Measurements from ENCODE around the gene HNF4A.

The HNF4A gene

GRCh38 chr20:44449864-44450263, 94.4 kb downstream of the HNF4A start:
- H3K9ac ChIP-seq (ENCODE audit: low read depth, low read length) = no peak overlapping the region
- no peaks in the 10 kb centered on the region for H3K27me3 ChIP-seq (ENCODE audit: insufficient read depth, low read length)
- H3K36me3 ChIP-seq (ENCODE audit: insufficient read depth, low read depth, low read length) = no peaks in the 10 kb centered on the region
- H3K4me1 ChIP-seq (ENCODE audit: insufficient read depth, low read length) = no peaks in the 10 kb centered on the region
- no peak overlapping the region for H3K27ac ChIP-seq (ENCODE audit: low read length)
- no peaks in the 10 kb centered on the region for H3K9me3 ChIP-seq (ENCODE audit: insufficient read depth, low read depth, low read length)
- H3K4me3 ChIP-seq (ENCODE audit: low read length) = no peak overlapping the region

DNA sequence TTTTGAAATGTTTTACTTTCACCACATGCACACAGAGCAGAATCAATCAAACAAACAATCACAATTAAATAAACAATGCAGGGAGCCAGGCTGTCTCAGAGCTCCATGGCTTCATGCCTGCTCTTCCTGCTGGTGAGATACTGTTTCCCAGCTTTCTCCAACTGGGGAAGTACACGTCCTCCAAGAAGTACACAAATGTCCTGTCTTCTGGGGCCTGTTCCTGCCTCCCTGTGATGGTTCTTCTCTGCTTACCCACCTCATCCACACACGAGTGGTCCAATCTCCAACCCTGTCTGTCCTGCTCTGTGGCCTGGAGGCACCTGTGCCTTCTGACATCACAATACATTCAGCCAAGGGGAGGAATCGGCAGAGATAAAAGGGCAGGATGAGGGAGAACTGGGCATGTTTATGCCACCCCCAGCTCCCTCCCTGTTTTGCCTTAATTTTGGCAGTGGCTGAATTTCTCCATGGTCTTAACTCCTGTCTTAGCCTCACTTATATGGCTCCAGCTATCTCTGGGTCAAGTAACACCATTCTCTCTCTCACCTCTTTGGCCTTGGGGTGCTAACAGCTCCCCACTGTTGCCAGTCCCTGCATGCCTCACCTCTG, 94.9 kb downstream of the HNF4A start:
- no peak overlapping the region for H3K27ac ChIP-seq (ENCODE audit: low read length)
- no peaks in the 10 kb centered on the region for H3K4me1 ChIP-seq (ENCODE audit: insufficient read depth, low read length)
- no peaks in the 10 kb centered on the region for H3K9me3 ChIP-seq (ENCODE audit: insufficient read depth, low read depth, low read length)
- H3K4me3 ChIP-seq (ENCODE audit: low read length) = no peak overlapping the region
- no peaks in the 10 kb centered on the region for H3K36me3 ChIP-seq (ENCODE audit: insufficient read depth, low read depth, low read length)
- H3K9ac ChIP-seq (ENCODE audit: low read depth, low read length) = no peak overlapping the region
- no peaks in the 10 kb centered on the region for H3K27me3 ChIP-seq (ENCODE audit: insufficient read depth, low read length)

GRCh38 chr20:44450903-44451450, 95.5 kb downstream of the HNF4A start:
- Histone ChIP-seq H3K36me3 (ENCODE audit: insufficient read depth, low read depth, low read length) (no peaks in the 10 kb centered on the region), H3K4me3 (ENCODE audit: low read length) (no peak overlapping the region), H3K4me1 (ENCODE audit: insufficient read depth, low read length) (no peaks in the 10 kb centered on the region), H3K9me3 (ENCODE audit: insufficient read depth, low read depth, low read length) (no peaks in the 10 kb centered on the region), H3K27me3 (ENCODE audit: insufficient read depth, low read length) (no peaks in the 10 kb centered on the region), H3K9ac (ENCODE audit: low read depth, low read length) (no peak overlapping the region), H3K27ac (ENCODE audit: low read length) (no peak overlapping the region)

DNA sequence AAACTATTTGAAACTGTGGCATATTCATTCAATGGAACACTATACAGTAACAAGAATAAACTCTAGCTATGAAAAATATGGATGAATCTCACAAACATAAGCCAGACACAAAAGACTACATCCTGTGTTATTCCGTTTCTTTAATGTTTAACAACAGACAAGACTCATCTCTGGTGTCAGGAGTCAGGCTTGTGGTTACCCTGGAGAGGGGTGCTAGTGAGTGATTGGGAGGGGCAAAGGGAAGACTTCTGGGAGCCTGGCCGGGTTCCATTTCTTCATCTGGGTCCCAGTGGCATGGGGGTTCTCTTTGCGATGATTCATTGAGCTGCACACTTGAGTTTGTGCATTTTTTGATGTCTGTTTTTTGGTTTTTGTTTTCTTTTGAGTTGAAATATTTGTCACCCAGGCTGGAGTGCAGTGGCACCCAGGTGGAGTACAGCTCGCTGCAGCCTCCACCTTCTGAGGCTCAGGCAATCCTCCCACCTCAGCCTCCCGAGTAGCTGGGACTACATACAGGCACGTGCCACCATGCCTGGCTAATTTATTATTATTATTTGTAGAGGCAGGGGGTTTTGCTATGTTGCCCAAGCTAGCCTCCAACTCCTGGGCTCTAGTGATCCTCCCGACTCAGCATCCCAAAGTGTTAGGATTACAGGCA, 98.9 kb downstream of the HNF4A start:
- Histone ChIP-seq H3K27ac (ENCODE audit: low read length) (no peak overlapping the region), H3K4me3 (ENCODE audit: low read length) (no peak overlapping the region), H3K9ac (ENCODE audit: low read depth, low read length) (no peak overlapping the region), H3K4me1 (ENCODE audit: insufficient read depth, low read length) (no peaks in the 10 kb centered on the region), H3K9me3 (ENCODE audit: insufficient read depth, low read depth, low read length) (no peaks in the 10 kb centered on the region), H3K36me3 (ENCODE audit: insufficient read depth, low read depth, low read length) (no peaks in the 10 kb centered on the region), H3K27me3 (ENCODE audit: insufficient read depth, low read length) (no peaks in the 10 kb centered on the region)

DNA sequence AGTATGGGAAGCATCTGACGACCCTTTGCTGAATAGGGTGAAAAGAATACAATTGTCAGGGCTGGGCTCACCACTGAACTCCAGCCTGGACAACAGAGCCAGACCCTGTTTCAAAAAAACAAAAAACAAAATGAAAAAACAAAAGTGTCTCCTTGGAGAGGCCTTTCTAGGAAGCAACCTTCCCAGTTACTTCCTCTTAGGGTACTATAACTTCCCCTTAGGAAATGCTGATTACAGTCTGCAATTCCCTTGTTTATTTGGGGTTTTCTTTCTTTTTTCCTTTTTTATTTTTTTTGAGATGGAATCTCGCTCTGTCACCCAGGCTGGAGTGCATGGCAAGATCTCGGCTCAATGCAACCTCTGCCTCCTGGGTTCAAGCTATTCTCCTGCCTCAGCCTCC, 99.6 kb downstream of the HNF4A start:
- Histone ChIP-seq H3K4me1 (ENCODE audit: insufficient read depth, low read length) (no peaks in the 10 kb centered on the region), H3K27me3 (ENCODE audit: insufficient read depth, low read length) (no peaks in the 10 kb centered on the region), H3K27ac (ENCODE audit: low read length) (no peak overlapping the region), H3K9me3 (ENCODE audit: insufficient read depth, low read depth, low read length) (no peaks in the 10 kb centered on the region), H3K36me3 (ENCODE audit: insufficient read depth, low read depth, low read length) (no peaks in the 10 kb centered on the region), H3K9ac (ENCODE audit: low read depth, low read length) (no peak overlapping the region), H3K4me3 (ENCODE audit: low read length) (no peak overlapping the region)

- Histone ChIP-seq H3K9ac (ENCODE audit: low read depth, low read length) (no peak overlapping the region), H3K27me3 (ENCODE audit: insufficient read depth, low read length) (no peaks in the 10 kb centered on the region), H3K27ac (ENCODE audit: low read length) (no peak overlapping the region), H3K36me3 (ENCODE audit: insufficient read depth, low read depth, low read length) (no peaks in the 10 kb centered on the region), H3K4me3 (ENCODE audit: low read length) (no peak overlapping the region), H3K9me3 (ENCODE audit: insufficient read depth, low read depth, low read length) (no peaks in the 10 kb centered on the region), H3K4me1 (ENCODE audit: insufficient read depth, low read length) (no peaks in the 10 kb centered on the region)
Measured at GRCh38 chr20:44456611-44457010, 101.1 kb downstream of the HNF4A start.

GRCh38 chr20:44457016-44457415, 101.5 kb downstream of the HNF4A start:
- H3K36me3 ChIP-seq (ENCODE audit: insufficient read depth, low read depth, low read length) = no peaks in the 10 kb centered on the region
- H3K9me3 ChIP-seq (ENCODE audit: insufficient read depth, low read depth, low read length) = no peaks in the 10 kb centered on the region

GRCh38 chr20:44459271-44459670, 103.8 kb downstream of the HNF4A start:
- Histone ChIP-seq H3K9ac (ENCODE audit: low read depth, low read length) (no peak overlapping the region), H3K36me3 (ENCODE audit: insufficient read depth, low read depth, low read length) (no peaks in the 10 kb centered on the region), H3K27ac (ENCODE audit: low read length) (no peak overlapping the region), H3K4me1 (ENCODE audit: insufficient read depth, low read length) (no peaks in the 10 kb centered on the region), H3K4me3 (ENCODE audit: low read length) (no peak overlapping the region), H3K27me3 (ENCODE audit: insufficient read depth, low read length) (no peaks in the 10 kb centered on the region), H3K9me3 (ENCODE audit: insufficient read depth, low read depth, low read length) (no peaks in the 10 kb centered on the region)

More at GRCh38 chr20:44457016-44457415, 101.5 kb downstream of the HNF4A start:
- Histone ChIP-seq H3K27me3 (ENCODE audit: insufficient read depth, low read length) (no peaks in the 10 kb centered on the region), H3K4me1 (ENCODE audit: insufficient read depth, low read length) (no peaks in the 10 kb centered on the region), H3K9ac (ENCODE audit: low read depth, low read length) (no peak overlapping the region), H3K4me3 (ENCODE audit: low read length) (no peak overlapping the region), H3K27ac (ENCODE audit: low read length) (no peak overlapping the region)

GRCh38 chr20:44460795-44461141, 105.3 kb downstream of the HNF4A start:
- Histone ChIP-seq H3K9ac (ENCODE audit: low read depth, low read length) (no peak overlapping the region), H3K36me3 (ENCODE audit: insufficient read depth, low read depth, low read length) (no peaks in the 10 kb centered on the region), H3K27ac (ENCODE audit: low read length) (no peak overlapping the region), H3K27me3 (ENCODE audit: insufficient read depth, low read length) (no peaks in the 10 kb centered on the region), H3K4me3 (ENCODE audit: low read length) (no peak overlapping the region), H3K9me3 (ENCODE audit: insufficient read depth, low read depth, low read length) (no peaks in the 10 kb centered on the region), H3K4me1 (ENCODE audit: insufficient read depth, low read length) (no peaks in the 10 kb centered on the region)

- no peaks in the 10 kb centered on the region for H3K4me1 ChIP-seq (ENCODE audit: insufficient read depth, low read length)
- no peaks in the 10 kb centered on the region for H3K9me3 ChIP-seq (ENCODE audit: insufficient read depth, low read depth, low read length)
- no peak overlapping the region for H3K9ac ChIP-seq (ENCODE audit: low read depth, low read length)
- H3K36me3 ChIP-seq (ENCODE audit: insufficient read depth, low read depth, low read length) = no peaks in the 10 kb centered on the region
- no peaks in the 10 kb centered on the region for H3K27me3 ChIP-seq (ENCODE audit: insufficient read depth, low read length)
- no peak overlapping the region for H3K27ac ChIP-seq (ENCODE audit: low read length)
- no peak overlapping the region for H3K4me3 ChIP-seq (ENCODE audit: low read length)
Measured at GRCh38 chr20:44461142-44461802, 105.8 kb downstream of the HNF4A start.

GRCh38 chr20:44461803-44462174, 106.3 kb downstream of the HNF4A start:
- H3K27ac ChIP-seq (ENCODE audit: low read length) = no peak overlapping the region
- H3K36me3 ChIP-seq (ENCODE audit: insufficient read depth, low read depth, low read length) = no peaks in the 10 kb centered on the region
- H3K9ac ChIP-seq (ENCODE audit: low read depth, low read length) = no peak overlapping the region
- H3K9me3 ChIP-seq (ENCODE audit: insufficient read depth, low read depth, low read length) = no peaks in the 10 kb centered on the region
- no peak overlapping the region for H3K4me3 ChIP-seq (ENCODE audit: low read length)
- H3K4me1 ChIP-seq (ENCODE audit: insufficient read depth, low read length) = no peaks in the 10 kb centered on the region
- no peaks in the 10 kb centered on the region for H3K27me3 ChIP-seq (ENCODE audit: insufficient read depth, low read length)

DNA sequence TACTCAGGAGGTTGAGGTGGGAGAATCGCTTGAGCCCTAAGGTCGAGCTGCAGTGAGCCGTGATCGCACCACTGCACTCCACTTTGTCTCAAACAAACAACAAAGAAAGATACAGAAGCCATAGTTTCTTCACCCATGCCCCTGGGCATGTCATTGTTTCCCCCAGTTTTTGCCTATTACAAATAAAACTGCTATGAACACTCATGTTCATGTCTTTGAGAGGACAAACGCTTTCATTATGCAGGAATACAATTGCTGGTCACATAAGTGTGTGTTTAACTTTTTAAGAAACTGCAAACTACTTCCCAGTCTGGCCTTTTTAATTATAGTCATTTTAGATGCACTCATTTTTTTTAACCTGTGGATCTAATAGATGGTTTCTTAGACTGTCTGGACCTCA, 108.0 kb downstream of the HNF4A start:
- no peak overlapping the region for H3K4me3 ChIP-seq (ENCODE audit: low read length)
- H3K36me3 ChIP-seq (ENCODE audit: insufficient read depth, low read depth, low read length) = no peaks in the 10 kb centered on the region
- H3K9me3 ChIP-seq (ENCODE audit: insufficient read depth, low read depth, low read length) = no peaks in the 10 kb centered on the region
- H3K27ac ChIP-seq (ENCODE audit: low read length) = no peak overlapping the region
- H3K4me1 ChIP-seq (ENCODE audit: insufficient read depth, low read length) = no peaks in the 10 kb centered on the region
- no peaks in the 10 kb centered on the region for H3K27me3 ChIP-seq (ENCODE audit: insufficient read depth, low read length)
- H3K9ac ChIP-seq (ENCODE audit: low read depth, low read length) = no peak overlapping the region

Data from iPS-20b (cell line).